K562 (cell line): ENCODE results near the gene DAZAP1. TPM values are rescaled to one million over a fixed set of nuclear protein-coding genes. Genes with fewer than 3 reads are reported as not detected.
A peak's percentile ranks its signal among the peaks of the same experiment; 100 is the strongest.

Experiments
- COPS2 ChIP-seq: fragments of 450-650 bp; conservative IDR thresholded peaks from 2 replicates; pipeline ENCODE4 v1.6.1; 2016; ENCODE audit warnings: mild to moderate bottlenecking, moderate library complexity
- DDX20 ChIP-seq: fragments of 450-650 bp; IDR thresholded peaks from 2 replicates; pipeline ENCODE4 v1.6.1; 2016; ENCODE audit warnings: missing genetic modification characterization, low read depth, mild to moderate bottlenecking, missing compliant biosample characterization, moderate library complexity
- DPF2 ChIP-seq: fragments of 450-650 bp; IDR thresholded peaks from 2 replicates; pipeline ENCODE4 v1.6.1; 2016
- ETS2 ChIP-seq: IDR thresholded peaks from 2 replicates; pipeline ENCODE4 v1.6.1; 2016; ENCODE audit warnings: borderline replicate concordance, missing genetic modification characterization, mild to moderate bottlenecking, moderate library complexity, missing compliant biosample characterization; ENCODE audit not compliant: poor library complexity, severe bottlenecking
- EZH2 ChIP-seq: IDR thresholded peaks from 2 replicates; pipeline ENCODE4 v1.6.1; 2012; ENCODE audit warnings: low read depth, mild to moderate bottlenecking, inconsistent platforms, low read length, borderline replicate concordance
- FOXK1 ChIP-seq: sonication (generic); formaldehyde crosslinking; IDR thresholded peaks from 2 replicates; pipeline ENCODE4 v1.8.0; 2022; ENCODE audit warnings: missing genetic modification reagents, mild to moderate bottlenecking, borderline replicate concordance
- GATA2 ChIP-seq: sonication (generic); formaldehyde crosslinking; IDR thresholded peaks from 2 replicates; pipeline ENCODE4 v1.4.0; 2020; ENCODE audit warnings: mild to moderate bottlenecking, missing genetic modification reagents
- GTF2A2 ChIP-seq: IDR thresholded peaks from 2 replicates; pipeline ENCODE4 v1.6.1; 2016; ENCODE audit warnings: mild to moderate bottlenecking, missing genetic modification characterization, missing compliant biosample characterization
- GTF2F1 ChIP-seq: IDR thresholded peaks from 2 replicates; pipeline ENCODE4 v1.6.1; 2011; ENCODE audit warnings: low read depth, low read length, improper control_type of control experiment
- KAT8 ChIP-seq: fragments of 450-650 bp; IDR thresholded peaks from 2 replicates; pipeline ENCODE4 v1.6.1; 2016; ENCODE audit warnings: low read depth, mild to moderate bottlenecking
- MBD2 ChIP-seq: sonication (generic); IDR thresholded peaks from 2 replicates; pipeline ENCODE4 v1.6.1; 2016; ENCODE audit warnings: low read depth, borderline replicate concordance
- MEIS2 ChIP-seq: fragments of 450-650 bp; IDR thresholded peaks from 2 replicates; pipeline ENCODE4 v1.6.1; 2014; ENCODE audit warnings: mild to moderate bottlenecking; ENCODE audit not compliant: partially characterized antibody
- PKNOX1 ChIP-seq: fragments of 450-650 bp; IDR thresholded peaks from 2 replicates; pipeline ENCODE4 v1.6.1; 2016
- SIRT6 ChIP-seq: IDR thresholded peaks from one replicate; pipeline ENCODE4 v1.6.1; 2012; ENCODE audit warnings: low read depth, mild to moderate bottlenecking, control low read depth, inconsistent platforms, low read length, moderate library complexity
- SMARCA4 ChIP-seq: fragments of 450-650 bp; IDR thresholded peaks from 2 replicates; pipeline ENCODE4 v1.6.1; 2016
- ZBTB40 ChIP-seq, 2 experiments: fragments of 450-650 bp in 1 of 2; sonication (generic) in 1 of 2; formaldehyde crosslinking in 1 of 2; IDR thresholded peaks; 2 replicates each; pipeline versions ENCODE4 v1.7.1 to v1.9.0; 2016 to 2022; ENCODE audit warnings: inconsistent platforms in 1 of 2, mild to moderate bottlenecking in 1 of 2, missing genetic modification reagents in 1 of 2
- ZNF124 ChIP-seq: sonication (generic); formaldehyde crosslinking; IDR thresholded peaks from 2 replicates; pipeline ENCODE4 v1.8.1; 2022; ENCODE audit warnings: missing genetic modification reagents
- ZNF197 ChIP-seq: fragments of 200-800 bp; sonication (Bioruptor generic); IDR thresholded peaks from 2 replicates; pipeline ENCODE4 v1.6.1; 2016; ENCODE audit warnings: low read depth, missing genetic modification characterization, missing compliant biosample characterization
- ZNF232 ChIP-seq: sonication (generic); formaldehyde crosslinking; IDR thresholded peaks from 2 replicates; pipeline ENCODE4 v1.8.0; 2022; ENCODE audit warnings: mild to moderate bottlenecking, missing genetic modification reagents
- polyA plus RNA-seq, 8 experiments: library from polyadenylated mRNA; depleted of rRNA in 4 of 8; stranded (reverse) in 5 of 8; unstranded in 3 of 8; fragments of >200 nt; fragmentation: Nextera tagmentation in 2 of 8; fragmentation: Illumina TruSeq in 1 of 8; extraction: Ambion mirVana in 2 of 8; extraction: Trizol in 1 of 8; gene quantifications; 2 replicates each; pipeline versions ENCODE4 v1.2.1 to v1.2.3, GENCODE V29; 2011 to 2014; ENCODE audit warnings: inconsistent platforms in 1 of 8, missing spikeins in 1 of 8
- total RNA-seq, 7 experiments: library from RNA; depleted of rRNA in 6 of 7; stranded (reverse); fragments of >200 nt in 6 of 7; fragmentation: Illumina TruSeq in 2 of 7; extraction: Trizol in 2 of 7; gene quantifications; 2 replicates each; pipeline versions ENCODE4 v1.2.1 to v1.2.3, GENCODE V29; 2011 to 2021; ENCODE audit warnings: low replicate concordance in 1 of 7

DAZAP1 gene
- total and polyA plus RNA-seq, 9 of the 15 experiments (the other 6 are each of a cell fraction or from before 2014, with no cell fraction given), result 10.8 to 289 (median 142) TPM

- TF ChIP-seq ZBTB40 (IDR thresholded peaks at IDR 0.05), result 0 out of 2 replicates have a peak, but pooled peaks have one; percentile 15
- no peak for TF ChIP-seq ZBTB40 (CRISPR knock-in tag; IDR thresholded peaks at IDR 0.05)
- no peak for TF ChIP-seq GTF2F1
- no peak for TF ChIP-seq ZNF197 (CRISPR knock-in tag)
- no peak for TF ChIP-seq DDX20
- TF ChIP-seq ZNF124, result no peak
- no peak for TF ChIP-seq ETS2 (tag)
- no peak for TF ChIP-seq GTF2A2
- no peak for TF ChIP-seq PKNOX1
- no peak for TF ChIP-seq SMARCA4
- TF ChIP-seq MBD2, result no peak
- TF ChIP-seq MEIS2, result no peak
- peak; percentile 54; the same call in 1 of the 2 replicates for TF ChIP-seq DPF2
- TF ChIP-seq COPS2, result no peak
- no peak for TF ChIP-seq ZNF232
- TF ChIP-seq SIRT6, result no peak
- no peak for TF ChIP-seq FOXK1 (CRISPR knock-in tag)
- no peak for TF ChIP-seq EZH2
- TF ChIP-seq KAT8, result no peak
- TF ChIP-seq GATA2 (CRISPR knock-in tag), result 0 out of 2 replicates have a peak, but pooled peaks have one; percentile 23
These were observed 6.9 kb upstream of the DAZAP1 start (continued) for GRCh38 chr19:1400281-1401137.
